HCT116 (cell line): Measurements from ENCODE around the gene ZNF618. TPM values are rescaled to one million over a fixed set of nuclear protein-coding genes. Genes with fewer than 3 reads are reported as not detected.

ENCODE experiments used
- ATAC-seq: fragments of 200-7000 bp; cut with Tn5 transposase; 2 replicates; pipeline ENCODE4 v1.9.1; 2020; ENCODE audit warnings: mild to moderate bottlenecking, moderate library complexity
- BruUV-seq: library from RNA; stranded (reverse); fragments of 400-500 nt; replicated peaks from 2 replicates; lab custom pipeline; 2021; lab: Mats Ljungman, UMichigan
- CTCF ChIA-PET: fragments of 300-600 bp; sonication (Branson Sonifier 250); formaldehyde crosslinking; loops from one replicate; lab custom pipeline; 2021; ENCODE audit warnings: antibody characterized with exemption; lab: Charles Lee
- POLR2A ChIA-PET: fragments of 300-600, 350-600 bp; sonication (Branson Sonifier 250); formaldehyde crosslinking; loops from one replicate; lab custom pipeline; 2021; ENCODE audit warnings: antibody characterized with exemption; lab: Charles Lee
- RAD21 ChIA-PET, 2 experiments: fragments of 300-600 bp; sonication (Branson Sonifier 250); formaldehyde crosslinking; loops; one replicate each; lab custom pipeline; 2023; ENCODE audit warnings: low total read pairs in 2 of 2; ENCODE audit not compliant: uncharacterized antibody in 2 of 2, unreplicated experiment in 2 of 2, low non-redundant PET in 1 of 2; lab: Charles Lee
- DNase-seq: peaks from one replicate; pipeline ENCODE4 v3.0.0-alpha.2; 2010; ENCODE audit warnings: low read depth, low spot score
- H2AFZ ChIP-seq: fragments of 200-600 bp; shearing (Covaris generic), sonication (generic); 2 replicates; pipeline ENCODE4 v1.6.1; 2017; ENCODE audit warnings: low read depth, mixed run types, mixed read lengths, antibody characterized with exemption, low read length; ENCODE audit not compliant: poor library complexity, severe bottlenecking
- H3K27ac ChIP-seq: 2 replicates; pipeline ENCODE4 v1.5.1; 2012; ENCODE audit warnings: low read depth, low read length
- H3K27me3 ChIP-seq: fragments of 200-600 bp; sonication (generic); 2 replicates; pipeline ENCODE4 v1.6.1; 2016; ENCODE audit warnings: mixed run types, low read length, mixed read lengths; ENCODE audit not compliant: insufficient read depth
- H3K36me3 ChIP-seq, 2 experiments: fragments of 200-500 bp in 1 of 2; fragments of 200-600 bp in 1 of 2; sonication (Bioruptor generic) in 1 of 2; sonication (generic) in 1 of 2; 2 replicates each; pipeline versions ENCODE4 v1.5.1 to v1.6.1; 2014 to 2016; ENCODE audit warnings: low read length in 2 of 2, inconsistent platforms in 1 of 2, mixed read lengths in 1 of 2, mixed run types in 1 of 2; ENCODE audit not compliant: insufficient read depth in 2 of 2, control insufficient read depth in 1 of 2
- H3K4me1 ChIP-seq, 2 experiments: fragments of 200-600 bp in 1 of 2; sonication (generic) in 1 of 2; 2 replicates each; pipeline versions ENCODE4 v1.5.1 to v1.6.1; 2012 to 2017; ENCODE audit warnings: low read length in 2 of 2, inconsistent platforms in 1 of 2, mild to moderate bottlenecking in 1 of 2, mixed read lengths in 1 of 2, mixed run types in 1 of 2, moderate library complexity in 1 of 2; ENCODE audit not compliant: insufficient read depth in 2 of 2, control insufficient read depth in 1 of 2
- H3K4me2 ChIP-seq: fragments of 200-600 bp; sonication (generic); 2 replicates; pipeline ENCODE4 v1.6.1; 2017; ENCODE audit warnings: mixed run types, low read length, mixed read lengths
- H3K4me3 ChIP-seq, 2 experiments: fragments of 200-600 bp in 1 of 2; sonication (generic) in 1 of 2; replicated peaks in 1 of 2; 2 replicates each; pipeline ENCODE4 v1.5.1; 2011 to 2016; ENCODE audit warnings: low read length in 2 of 2, control low read depth in 1 of 2, low read depth in 1 of 2, mild to moderate bottlenecking in 1 of 2, mixed read lengths in 1 of 2, mixed run types in 1 of 2
- H3K79me2 ChIP-seq: fragments of 200-600 bp; sonication (generic); 2 replicates; pipeline ENCODE4 v1.6.1; 2017; ENCODE audit warnings: mild to moderate bottlenecking, mixed run types, low read length, moderate library complexity, mixed read lengths; ENCODE audit not compliant: insufficient read depth
- H3K9ac ChIP-seq: fragments of 200-600 bp; sonication (generic); 2 replicates; pipeline ENCODE4 v1.6.1; 2016; ENCODE audit warnings: low read length, mixed read lengths
- H3K9me2 ChIP-seq: fragments of 200-600 bp; sonication (generic), shearing (Covaris generic); 2 replicates; pipeline ENCODE4 v1.6.1; 2017; ENCODE audit warnings: mixed run types, mild to moderate bottlenecking, moderate library complexity; ENCODE audit not compliant: insufficient read depth
- H3K9me3 ChIP-seq, 2 experiments: fragments of 200-500 bp in 1 of 2; fragments of 200-600 bp in 1 of 2; sonication (Bioruptor generic) in 1 of 2; sonication (generic) in 1 of 2; 2 replicates each; pipeline ENCODE4 v1.6.1; 2014 to 2017; ENCODE audit warnings: low read length in 2 of 2, mixed read lengths in 2 of 2, inconsistent platforms in 1 of 2, low read depth in 1 of 2, mild to moderate bottlenecking in 1 of 2, mixed run types in 1 of 2, moderate library complexity in 1 of 2; ENCODE audit not compliant: control insufficient read depth in 1 of 2, insufficient read depth in 1 of 2
- H4K20me1 ChIP-seq: fragments of 200-600 bp; sonication (generic), shearing (Covaris generic); 2 replicates; pipeline ENCODE4 v1.6.1; 2017; ENCODE audit warnings: mixed run types, mild to moderate bottlenecking, moderate library complexity; ENCODE audit not compliant: insufficient read depth
- CTCF ChIP-seq, 3 experiments: fragments of 200-600 bp in 1 of 3; sonication (generic) in 1 of 3; IDR thresholded peaks in 2 of 3; conservative IDR thresholded peaks in 1 of 3; 2 replicates each; pipeline ENCODE4 v1.5.1; 2012 to 2017; ENCODE audit warnings: low read depth in 2 of 3, low read length in 2 of 3, antibody characterized with exemption in 1 of 3, borderline replicate concordance in 1 of 3, control low read depth in 1 of 3, mild to moderate bottlenecking in 1 of 3, mixed read lengths in 1 of 3, mixed run types in 1 of 3, moderate library complexity in 1 of 3; ENCODE audit not compliant: insufficient read depth in 1 of 3
- EZH2phosphoT487 ChIP-seq: fragments of 200-600 bp; IDR thresholded peaks from 2 replicates; pipeline ENCODE4 v1.6.1; 2018; ENCODE audit warnings: antibody characterized with exemption, borderline replicate concordance
- MAX ChIP-seq: IDR thresholded peaks from 2 replicates; pipeline ENCODE4 v1.6.1; 2012
- POLR2A ChIP-seq: IDR thresholded peaks from 2 replicates; pipeline ENCODE4 v1.7.0; 2011; ENCODE audit warnings: borderline replicate concordance; ENCODE audit not compliant: insufficient read depth, insufficient read length; ENCODE audit errors: extremely low read depth
- TCF7L2 ChIP-seq: IDR thresholded peaks from 2 replicates; pipeline ENCODE4 v1.7.0; 2011; ENCODE audit warnings: borderline replicate concordance, inconsistent platforms; ENCODE audit not compliant: insufficient read depth, insufficient read length; ENCODE audit errors: extremely low read depth
- ZBTB33 ChIP-seq: IDR thresholded peaks from 2 replicates; pipeline ENCODE4 v1.6.1; 2011; ENCODE audit warnings: mild to moderate bottlenecking, low read length, moderate library complexity; ENCODE audit not compliant: insufficient replicate concordance; ENCODE audit errors: extremely low read depth
- ZNF274 ChIP-seq: fragments of 200-500 bp; sonication (Bioruptor generic); IDR thresholded peaks from 2 replicates; pipeline ENCODE4 v1.6.1; 2014; ENCODE audit warnings: mild to moderate bottlenecking, low read depth, low read length, inconsistent platforms
- intact Hi-C: fragments of 100-400 bp; cut with micrococcal nuclease; formaldehyde crosslinking; loops from 2 replicates; pipeline ENCODE4 v1.10.0; 2022
- total RNA-seq: library from RNA; stranded (reverse); gene quantifications from one replicate; pipeline ENCODE4 v1.2.1, GENCODE V29; 2021; ENCODE audit not compliant: unreplicated experiment

The ZNF618 gene
- total RNA-seq, 1 experiment from 2014 or later, result 13.5 TPM

- Histone ChIP-seq H3K4me2 (no peak overlapping the region), H3K36me3 (no peaks in the 10 kb centered on the region), H3K27me3 (no peaks in the 10 kb centered on the region), H3K9me3 (no peaks in the 10 kb centered on the region), H2AFZ (no peak overlapping the region), H3K9me2 (no peaks in the 10 kb centered on the region), H3K9ac (no peak overlapping the region), H3K4me1 (no peaks in the 10 kb centered on the region), H3K79me2 (no peaks in the 10 kb centered on the region), H3K4me3 (no peak overlapping the region), H4K20me1 (no peaks in the 10 kb centered on the region), H3K27ac (no peak overlapping the region)
- intact Hi-C loops, result no loop called here
- POLR2A ChIA-PET, result no interaction called here
- CTCF ChIA-PET, result interaction anchor here (1.1 kb wide), 1 partner anchor 24 kb away, joined by 3 read pairs; no protein-coding TSS in a partner anchor
- RAD21 ChIA-PET, result no interaction called here
- BruUV-seq, result no TSS peak
- no peak for ATAC-seq
- TF ChIP-seq MAX, result no peak
- TF ChIP-seq POLR2A, result no peak
- no peak for TF ChIP-seq EZH2phosphoT487
- no peak for TF ChIP-seq ZNF274
- TF ChIP-seq CTCF (IDR thresholded peaks at IDR 0.05 in 2 of 3, conservative IDR thresholded peaks at IDR 0.05 in 1 of 3; ENCODE audit: borderline replicate concordance in 1 of 3, insufficient read depth in 1 of 3, low read depth in 2 of 3, low read length in 2 of 3), result no peak
- TF ChIP-seq TCF7L2, result no peak
- no peak for TF ChIP-seq ZBTB33
- no peak for DNase-seq
Measured at GRCh38 chr9:114058688-114059046, 182.6 kb downstream of the ZNF618 start.
